Bronchial epithelial cell (primary cell): ENCODE measurements around the gene CDK4. TPM values are rescaled to one million over a fixed set of nuclear protein-coding genes. Genes with fewer than 3 reads are reported as not detected.

Experiments used
- DNase-seq: peaks from one replicate; pipeline ENCODE4 v3.0.0-alpha.2; 2010; ENCODE audit warnings: low read depth
- FAIRE-seq: peaks from 2 replicates; lab custom pipeline; 2011; peaks lifted over from hg19 to GRCh38; lab: Jason Lieb, UNC
- H3K27me3 ChIP-seq: 2 replicates; pipeline ENCODE4 v1.5.1; 2011; ENCODE audit warnings: low read length; ENCODE audit not compliant: control insufficient read depth, insufficient read depth
- H3K36me3 ChIP-seq: 2 replicates; pipeline ENCODE4 v1.5.1; 2011; ENCODE audit warnings: low read length; ENCODE audit not compliant: control insufficient read depth, insufficient read depth
- H3K4me3 ChIP-seq: 2 replicates; pipeline ENCODE4 v1.5.1; 2011; ENCODE audit warnings: mild to moderate bottlenecking, low read depth, low read length, control low read depth
- CTCF ChIP-seq: IDR thresholded peaks from 2 replicates; pipeline ENCODE4 v1.5.1; 2011; ENCODE audit warnings: mild to moderate bottlenecking, moderate library complexity, low read length, control low read depth, inconsistent platforms; ENCODE audit not compliant: insufficient read depth, severe bottlenecking
- total RNA-seq: library from RNA; depleted of rRNA; stranded (reverse); fragments of >200 nt; gene quantifications from 2 replicates; pipeline ENCODE4 v1.2.1, GENCODE V29; 2014

The CDK4 gene
- total RNA-seq, 1 donor from 2014 or later = 113 TPM

GRCh38 chr12:57766464-57767304 lies 14.6 kb upstream of the CDK4 start, which contains the start of gene CYP27B1:
CYP27B1 (minus strand) TSS chr12:57767078; CDS start chr12:57767041, 37 bp downstream.
- Histone ChIP-seq H3K4me3 (peak within 1 kb of the TSS; percentile 52), H3K27me3 (no peaks in the 10 kb centered on the region), H3K36me3 (peaks cover 3% of the 10 kb centered on the region)
- FAIRE-seq (no peak), DNase-seq (peak; percentile 75)
- TF ChIP-seq CTCF = no peak

- FAIRE-seq = no peak
- Histone ChIP-seq H3K36me3 (peaks cover 3% of the 10 kb centered on the region), H3K4me3 (peak overlapping the region; percentile 52), H3K27me3 (no peaks in the 10 kb centered on the region)
- DNase-seq = peak; percentile 31
- TF ChIP-seq CTCF = no peak
Observed at GRCh38 chr12:57765698-57766463, 13.8 kb upstream of the CDK4 start.

GRCh38 chr12:57765003-57765697 lies 13.0 kb upstream of the CDK4 start:
- TF ChIP-seq CTCF = peak; percentile 62
- H3K27me3 ChIP-seq = no peaks in the 10 kb centered on the region
- H3K4me3 ChIP-seq = peak overlapping the region; percentile 52
- DNase-seq (peak; percentile 83), FAIRE-seq (no peak)
- no peaks in the 10 kb centered on the region for H3K36me3 ChIP-seq

- TF ChIP-seq CTCF = no peak
- no peaks in the 10 kb centered on the region for H3K27me3 ChIP-seq
- no peaks in the 10 kb centered on the region for H3K36me3 ChIP-seq
- peak overlapping the region; percentile 52 for H3K4me3 ChIP-seq
- DNase-seq = no peak
- FAIRE-seq = no peak
Observed at GRCh38 chr12:57764662-57765002, 12.5 kb upstream of the CDK4 start.

- FAIRE-seq (no peak), DNase-seq (no peak)
- no peak for TF ChIP-seq CTCF
- Histone ChIP-seq H3K27me3 (no peaks in the 10 kb centered on the region), H3K36me3 (no peaks in the 10 kb centered on the region), H3K4me3 (no peak overlapping the region)
Observed at GRCh38 chr12:57763881-57764661, 12.0 kb upstream of the CDK4 start.
